ENCODE results near the gene CSH1.

GRCh38 chr17:63937920-63938319 is 41.5 kb upstream of the CSH1 start:
- TF ChIP-seq POLR2A (IDR thresholded peaks at IDR 0.05) = no peak
- no peak for TF ChIP-seq CTCF (IDR thresholded peaks at IDR 0.05)
